ENCODE data around the gene CCDC146. TPM values are rescaled to one million over a fixed set of nuclear protein-coding genes. Genes with fewer than 3 reads are reported as not detected.

CCDC146 gene
- total and polyA plus RNA-seq, 2 of the 8 experiments (the other 6 are each of a cell fraction or from before 2014, with no cell fraction given) = 0.88 to 2.4 TPM

DNA sequence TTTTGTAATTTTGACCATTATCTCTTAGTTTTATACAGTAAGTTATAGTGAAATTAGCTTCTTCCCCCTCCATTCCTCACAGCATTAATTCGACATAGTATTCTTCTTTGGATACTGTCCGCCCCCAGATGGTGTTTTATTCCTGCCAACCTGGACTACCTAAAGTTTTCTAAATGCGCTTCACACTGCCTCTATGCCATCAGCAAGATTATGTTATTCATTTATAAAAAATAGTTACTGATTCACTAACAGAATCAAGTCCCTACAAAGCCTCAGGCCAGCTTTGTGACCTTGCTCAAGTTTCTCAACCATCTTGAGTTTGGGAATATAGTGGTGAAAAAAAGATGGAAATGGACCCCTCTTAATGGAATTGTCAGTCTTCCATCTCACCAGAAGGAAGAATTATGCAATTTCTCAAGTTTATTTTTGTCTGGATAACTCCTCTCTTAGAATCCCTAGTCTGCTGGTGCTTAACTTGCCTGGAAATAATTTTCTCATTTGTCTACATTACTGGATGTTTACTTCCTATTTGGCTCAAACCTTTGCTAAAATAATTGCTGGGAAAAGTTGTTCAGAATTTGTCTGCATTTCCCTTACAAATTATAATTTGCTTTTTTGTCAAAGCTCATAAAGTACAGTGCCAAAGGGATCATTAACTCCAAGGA, 93.9 kb downstream of the CCDC146 start:
- H3K4me3 ChIP-seq (ENCODE audit: extremely low read depth in 1 of 4, insufficient read depth in 2 of 4, low read depth in 3 of 4, low read length in 4 of 4) = no peak overlapping the region
- DNase-seq (ENCODE audit: low read depth in 1 of 2, low spot score in 2 of 2) (no peak), FAIRE-seq (no peak)
- H3K14ac ChIP-seq (ENCODE audit: insufficient read length) = no peak overlapping the region
- H3K4me2 ChIP-seq (ENCODE audit: insufficient read depth in 1 of 2, low read depth in 2 of 2, low read length in 2 of 2) = no peak overlapping the region
- H4K5ac ChIP-seq (ENCODE audit: insufficient read length, low read depth, low read length) = no peak overlapping the region
- H3K18ac ChIP-seq (ENCODE audit: extremely low read depth, low read length) = no peak overlapping the region
- H3K4me1 ChIP-seq (replicated peaks in 1 of 4; ENCODE audit: control insufficient read depth in 3 of 4, insufficient read depth in 4 of 4, low read length in 3 of 4) = no peaks in the 10 kb centered on the region
- no peaks in the 10 kb centered on the region for H3K79me2 ChIP-seq (ENCODE audit: control insufficient read depth in 1 of 2, insufficient read depth in 2 of 2, low read length in 2 of 2)
- H3K9me3 ChIP-seq (ENCODE audit: insufficient read depth in 2 of 2, low read depth in 1 of 2, low read length in 1 of 2) = peaks cover 0 to 2% of the 10 kb centered on the region in 2 experiments; a peak in 1 of 4 replicates
- no peak overlapping the region for H3K9ac ChIP-seq (replicated peaks in 1 of 4; ENCODE audit: extremely low read depth in 1 of 4, low read depth in 3 of 4, low read length in 3 of 4)
- 87% methylated on average over 3 of the region's 3 CpGs; no CpG with 5 or more reads in 1 of the 2 experiments for WGBS, 2 experiments (ENCODE audit: extremely low coverage in 1 of 2, insufficient coverage in 1 of 2, insufficient read length in 1 of 2, insufficient replicate concordance in 2 of 2, low coverage in 1 of 2, low lambda C conversion rate in 2 of 2, missing lambda C conversion rate in 1 of 2)
- no peak overlapping the region for H3K4ac ChIP-seq (replicated peaks; ENCODE audit: insufficient read length, low read depth, low read length)
- H3K23me2 ChIP-seq (ENCODE audit: low read depth, low read length) = no peaks in the 10 kb centered on the region
- no peak overlapping the region for H2AK5ac ChIP-seq (ENCODE audit: low read depth, low read length)
- no peak overlapping the region for H2BK120ac ChIP-seq (replicated peaks; ENCODE audit: low read depth, low read length)
- no peak overlapping the region for H2BK15ac ChIP-seq (ENCODE audit: low read length)
- ChIA-PET POLR2A (ENCODE audit: partially characterized antibody) (no interaction called here), CTCF (ENCODE audit: partially characterized antibody) (interaction anchor here (1.0 kb wide), 1 partner anchor 31 kb away, joined by 3 read pairs; no protein-coding TSS in a partner anchor)
- no peak overlapping the region for H2AFZ ChIP-seq (ENCODE audit: low read length)
- no peak overlapping the region for H4K91ac ChIP-seq (replicated peaks; ENCODE audit: insufficient read length, low read length)
- no peak overlapping the region for H2BK5ac ChIP-seq (ENCODE audit: low read depth, low read length)
- no peak overlapping the region for H3K23ac ChIP-seq (ENCODE audit: insufficient read length)
- no peaks in the 10 kb centered on the region for H3K27me3 ChIP-seq (replicated peaks in 1 of 4; ENCODE audit: control insufficient read depth in 3 of 4, extremely low read depth in 1 of 4, insufficient read depth in 3 of 4, low read length in 3 of 4)
- H4K20me1 ChIP-seq (replicated peaks in 1 of 2; ENCODE audit: control insufficient read depth in 1 of 2, insufficient read depth in 2 of 2, low read length in 2 of 2) = no peaks in the 10 kb centered on the region
- no peak overlapping the region for H3K27ac ChIP-seq (ENCODE audit: low read depth, low read length)
- no peaks in the 10 kb centered on the region for H3K79me1 ChIP-seq (ENCODE audit: low read depth, low read length)
- no peak overlapping the region for H2BK12ac ChIP-seq (ENCODE audit: low read depth, low read length)
- no peak overlapping the region for H4K8ac ChIP-seq (ENCODE audit: extremely low read depth, insufficient read depth, low read length)
- H2BK20ac ChIP-seq (ENCODE audit: low read length) = no peak overlapping the region
- no peak overlapping the region for H3K56ac ChIP-seq (replicated peaks; ENCODE audit: insufficient read length, low read depth, low read length)
- no peaks in the 10 kb centered on the region for H3K36me3 ChIP-seq (ENCODE audit: control insufficient read depth in 2 of 4, insufficient read depth in 4 of 4, low read length in 3 of 4)
- TF ChIP-seq EZH2 (IDR thresholded peaks at IDR 0.05; ENCODE audit: low read depth, low read length, severe bottlenecking) = no peak
- TF ChIP-seq CREB1 (IDR thresholded peaks at IDR 0.05) = no peak
- TF ChIP-seq, protein P1, sequence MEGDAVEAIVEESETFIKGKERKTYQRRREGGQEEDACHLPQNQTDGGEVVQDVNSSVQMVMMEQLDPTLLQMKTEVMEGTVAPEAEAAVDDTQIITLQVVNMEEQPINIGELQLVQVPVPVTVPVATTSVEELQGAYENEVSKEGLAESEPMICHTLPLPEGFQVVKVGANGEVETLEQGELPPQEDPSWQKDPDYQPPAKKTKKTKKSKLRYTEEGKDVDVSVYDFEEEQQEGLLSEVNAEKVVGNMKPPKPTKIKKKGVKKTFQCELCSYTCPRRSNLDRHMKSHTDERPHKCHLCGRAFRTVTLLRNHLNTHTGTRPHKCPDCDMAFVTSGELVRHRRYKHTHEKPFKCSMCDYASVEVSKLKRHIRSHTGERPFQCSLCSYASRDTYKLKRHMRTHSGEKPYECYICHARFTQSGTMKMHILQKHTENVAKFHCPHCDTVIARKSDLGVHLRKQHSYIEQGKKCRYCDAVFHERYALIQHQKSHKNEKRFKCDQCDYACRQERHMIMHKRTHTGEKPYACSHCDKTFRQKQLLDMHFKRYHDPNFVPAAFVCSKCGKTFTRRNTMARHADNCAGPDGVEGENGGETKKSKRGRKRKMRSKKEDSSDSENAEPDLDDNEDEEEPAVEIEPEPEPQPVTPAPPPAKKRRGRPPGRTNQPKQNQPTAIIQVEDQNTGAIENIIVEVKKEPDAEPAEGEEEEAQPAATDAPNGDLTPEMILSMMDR (IDR thresholded peaks at IDR 0.05; ENCODE audit: control extremely low read depth in 1 of 3, insufficient read depth in 1 of 3, low read depth in 1 of 3, low read length in 3 of 3) = no peak
- no peak for TF ChIP-seq CEBPB (IDR thresholded peaks at IDR 0.05; ENCODE audit: low read depth, low read length)
- TF ChIP-seq SAP30 (IDR thresholded peaks at IDR 0.05; ENCODE audit: insufficient read depth, insufficient replicate concordance, low read length) = no peak
- TF ChIP-seq RFX5 (IDR thresholded peaks at IDR 0.05; ENCODE audit: borderline replicate concordance, low read depth, low read length) = no peak
- TF ChIP-seq HDAC2 (IDR thresholded peaks at IDR 0.05; ENCODE audit: borderline replicate concordance in 1 of 2, low read depth in 2 of 2, low read length in 2 of 2) = no peak
- no peak for TF ChIP-seq GTF2F1 (IDR thresholded peaks at IDR 0.05; ENCODE audit: borderline replicate concordance, low read depth, low read length)
- no peak for TF ChIP-seq TAF1 (IDR thresholded peaks at IDR 0.05; ENCODE audit: low read depth, low read length)
- no peak for TF ChIP-seq FOSL1 (IDR thresholded peaks at IDR 0.05; ENCODE audit: insufficient read depth, low read depth, low read length)

All from H1 (cell line).